Measurements from ENCODE around the gene PRDM8.

DNA sequence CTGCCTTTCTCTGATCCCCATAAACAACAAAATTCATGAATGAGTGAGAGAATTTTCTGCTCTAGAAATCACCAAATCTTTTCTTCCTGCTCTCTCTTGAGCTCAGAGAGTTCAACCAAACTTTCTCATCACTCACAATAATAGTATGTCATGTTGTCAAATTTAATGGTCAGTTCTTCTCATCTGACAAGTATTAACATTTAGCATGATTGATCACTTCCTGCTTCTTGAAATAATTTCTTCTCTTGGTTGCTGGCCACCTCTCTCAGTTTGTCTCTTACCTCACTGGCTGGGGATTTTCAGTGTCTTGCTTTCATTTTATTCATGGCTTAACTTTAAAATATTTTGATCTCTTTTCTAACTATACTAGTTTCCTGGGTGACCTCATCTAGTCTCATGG is 43.7 kb downstream of the PRDM8 start:
- TF ChIP-seq POLR2A (IDR thresholded peaks at IDR 0.05) (no peak), POLR2AphosphoS5 (IDR thresholded peaks at IDR 0.05) (no peak)
- TF ChIP-seq, protein P1, sequence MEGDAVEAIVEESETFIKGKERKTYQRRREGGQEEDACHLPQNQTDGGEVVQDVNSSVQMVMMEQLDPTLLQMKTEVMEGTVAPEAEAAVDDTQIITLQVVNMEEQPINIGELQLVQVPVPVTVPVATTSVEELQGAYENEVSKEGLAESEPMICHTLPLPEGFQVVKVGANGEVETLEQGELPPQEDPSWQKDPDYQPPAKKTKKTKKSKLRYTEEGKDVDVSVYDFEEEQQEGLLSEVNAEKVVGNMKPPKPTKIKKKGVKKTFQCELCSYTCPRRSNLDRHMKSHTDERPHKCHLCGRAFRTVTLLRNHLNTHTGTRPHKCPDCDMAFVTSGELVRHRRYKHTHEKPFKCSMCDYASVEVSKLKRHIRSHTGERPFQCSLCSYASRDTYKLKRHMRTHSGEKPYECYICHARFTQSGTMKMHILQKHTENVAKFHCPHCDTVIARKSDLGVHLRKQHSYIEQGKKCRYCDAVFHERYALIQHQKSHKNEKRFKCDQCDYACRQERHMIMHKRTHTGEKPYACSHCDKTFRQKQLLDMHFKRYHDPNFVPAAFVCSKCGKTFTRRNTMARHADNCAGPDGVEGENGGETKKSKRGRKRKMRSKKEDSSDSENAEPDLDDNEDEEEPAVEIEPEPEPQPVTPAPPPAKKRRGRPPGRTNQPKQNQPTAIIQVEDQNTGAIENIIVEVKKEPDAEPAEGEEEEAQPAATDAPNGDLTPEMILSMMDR (IDR thresholded peaks at IDR 0.05): no peak

Data from breast epithelium (tissue), 3 donors.